ENCODE results near the gene GTF2H2C.
A peak's percentile ranks its signal among the peaks of the same experiment; 100 is the strongest.
"Not testable (repeated sequence)": the region's sequence is repeated elsewhere in the genome, so short reads cannot be mapped to it uniquely, and the experiment has no call there.

GTF2H2C gene

GRCh38 chr5:69559908-69560330, at the start of gene GTF2H2C:
Gene GTF2H2C, plus strand, starts transcription at chr5:69560191. Its CDS starts 4,942 bp downstream, at chr5:69565133.
- peak; percentile 54 for DNase-seq (ENCODE audit: low read depth)

- DNase-seq (ENCODE audit: low read depth): no peak
Measured at GRCh38 chr5:69510694-69511093, 49.3 kb upstream of the GTF2H2C start.

- no peak for DNase-seq (ENCODE audit: low read depth)
Measured at GRCh38 chr5:69512740-69513260, 47.2 kb upstream of the GTF2H2C start.

GRCh38 chr5:69515570-69515969, 44.4 kb upstream of the GTF2H2C start:
- not testable (repeated sequence) for DNase-seq (ENCODE audit: low read depth)

- DNase-seq (ENCODE audit: low read depth): no peak
Measured at GRCh38 chr5:69516769-69517168, 43.2 kb upstream of the GTF2H2C start.

- DNase-seq (ENCODE audit: low read depth): no peak
Measured at GRCh38 chr5:69517763-69518212, 42.2 kb upstream of the GTF2H2C start.

GRCh38 chr5:69519285-69519684, 40.7 kb upstream of the GTF2H2C start:
- no peak for DNase-seq (ENCODE audit: low read depth)

- no peak for DNase-seq (ENCODE audit: low read depth)
Measured at GRCh38 chr5:69522035-69522434, 38.0 kb upstream of the GTF2H2C start.

GRCh38 chr5:69525490-69525889, 34.5 kb upstream of the GTF2H2C start:
- DNase-seq (ENCODE audit: low read depth): no peak

GRCh38 chr5:69526660-69527059, 33.3 kb upstream of the GTF2H2C start:
- no peak for DNase-seq (ENCODE audit: low read depth)

- DNase-seq (ENCODE audit: low read depth): no peak
Measured at GRCh38 chr5:69527128-69527770, 32.7 kb upstream of the GTF2H2C start.

GRCh38 chr5:69528035-69528434, 32.0 kb upstream of the GTF2H2C start:
- DNase-seq (ENCODE audit: low read depth): no peak

GRCh38 chr5:69528609-69529008, 31.4 kb upstream of the GTF2H2C start:
- DNase-seq (ENCODE audit: low read depth): no peak

- DNase-seq (ENCODE audit: low read depth): no peak
Measured at GRCh38 chr5:69530561-69531405, 29.2 kb upstream of the GTF2H2C start.

GRCh38 chr5:69531406-69531801, 28.6 kb upstream of the GTF2H2C start:
- no peak for DNase-seq (ENCODE audit: low read depth)

- not testable (repeated sequence) for DNase-seq (ENCODE audit: low read depth)
Measured at GRCh38 chr5:69537911-69538310, 22.1 kb upstream of the GTF2H2C start.

GRCh38 chr5:69538735-69539134, 21.3 kb upstream of the GTF2H2C start:
- not testable (repeated sequence) for DNase-seq (ENCODE audit: low read depth)

GRCh38 chr5:69541347-69541746, 18.6 kb upstream of the GTF2H2C start:
- not testable (repeated sequence) for DNase-seq (ENCODE audit: low read depth)

GRCh38 chr5:69542838-69543618, 17.0 kb upstream of the GTF2H2C start:
- not testable (repeated sequence) for DNase-seq (ENCODE audit: low read depth)

- not testable (repeated sequence) for DNase-seq (ENCODE audit: low read depth)
Measured at GRCh38 chr5:69544602-69545001, 15.4 kb upstream of the GTF2H2C start.

GRCh38 chr5:69560587-69561431, 818 bp downstream of the GTF2H2C start:
- not testable (repeated sequence) for DNase-seq (ENCODE audit: low read depth)
